Effector CD8-positive, alpha-beta T cell (primary cell): ENCODE results near the gene HMMR.

Experiments used
- DNase-seq: peaks from one replicate; lab custom pipeline; 2025; lab: John Stamatoyannopoulos, UW

Gene HMMR

DNA sequence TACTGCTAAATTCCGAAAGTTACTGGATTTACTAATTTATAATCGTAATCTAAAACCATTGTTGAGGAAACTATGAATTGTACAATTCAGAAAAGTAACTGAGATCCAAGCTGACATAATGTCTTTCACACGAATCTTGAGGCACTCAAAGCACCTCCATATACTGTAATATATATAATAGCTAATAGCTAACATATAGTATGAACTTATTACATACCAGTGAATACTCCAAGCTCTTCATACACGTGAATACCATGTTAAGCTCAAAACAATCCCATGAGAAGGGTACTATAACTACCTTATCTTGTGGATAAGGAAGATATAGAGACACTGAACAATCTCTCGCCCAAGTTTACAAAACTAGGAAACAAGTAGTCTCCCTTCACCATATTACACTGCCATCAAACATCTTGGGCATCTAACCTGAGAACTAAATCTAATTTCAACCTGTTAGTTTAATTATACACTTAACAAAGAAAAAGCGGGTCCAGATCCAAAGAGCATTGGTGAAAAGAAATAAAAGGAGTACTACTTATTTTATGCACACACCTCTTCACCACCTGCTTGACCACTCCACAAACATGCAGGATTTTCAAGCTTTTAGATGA lies 1.6 kb upstream of the HMMR start:
- DNase-seq: no peak

GRCh38 chr5:163459462-163459818 lies 992 bp upstream of the HMMR start:
- DNase-seq: no peak

DNA sequence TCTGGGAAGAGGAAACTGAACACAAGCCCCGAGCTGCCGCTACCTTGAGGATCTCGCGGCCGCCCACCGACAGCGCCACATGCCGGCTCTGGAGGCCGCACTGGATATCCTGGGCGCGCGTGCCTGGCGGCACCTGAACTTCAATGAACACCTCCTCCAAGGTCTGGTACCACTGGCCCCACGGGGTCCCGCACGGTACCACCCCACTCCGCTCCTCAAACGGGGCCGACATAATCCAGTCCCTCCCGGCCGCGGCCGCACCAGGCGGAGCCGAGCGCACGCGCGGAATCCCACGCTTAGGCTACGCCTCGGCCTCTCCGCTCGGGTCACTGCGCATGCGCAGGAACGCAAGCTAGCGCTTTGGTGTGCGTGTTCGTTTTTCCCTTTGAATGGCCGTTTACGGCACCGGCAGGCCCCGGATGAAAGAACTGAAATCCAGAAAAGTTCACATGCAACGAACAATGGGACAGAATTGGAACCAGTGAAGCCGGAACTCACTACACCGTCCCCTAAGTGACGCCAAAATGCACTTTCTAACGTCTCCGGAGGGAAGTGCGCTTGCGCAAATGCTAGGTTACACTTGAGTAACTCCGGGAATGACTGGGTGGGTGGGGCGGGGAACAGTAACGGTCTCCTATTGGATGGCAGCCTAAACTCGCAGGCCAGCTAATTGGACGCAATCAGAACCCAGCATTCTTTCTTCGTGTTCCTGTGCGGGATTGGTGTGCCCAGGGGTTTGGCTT lies 442 bp upstream of the HMMR start, which contains the start of gene NUDCD2:
Gene NUDCD2 (minus strand): TSS at position 284 of the 743 bp plus-strand sequence. CDS start 52 bp downstream, at position 232.
- peak; percentile 96 for DNase-seq

GRCh38 chr5:163463063-163463435 lies 2.6 kb downstream of the HMMR start:
- no peak for DNase-seq

GRCh38 chr5:163467682-163468081 lies 7.2 kb downstream of the HMMR start:
- DNase-seq: no peak

DNA sequence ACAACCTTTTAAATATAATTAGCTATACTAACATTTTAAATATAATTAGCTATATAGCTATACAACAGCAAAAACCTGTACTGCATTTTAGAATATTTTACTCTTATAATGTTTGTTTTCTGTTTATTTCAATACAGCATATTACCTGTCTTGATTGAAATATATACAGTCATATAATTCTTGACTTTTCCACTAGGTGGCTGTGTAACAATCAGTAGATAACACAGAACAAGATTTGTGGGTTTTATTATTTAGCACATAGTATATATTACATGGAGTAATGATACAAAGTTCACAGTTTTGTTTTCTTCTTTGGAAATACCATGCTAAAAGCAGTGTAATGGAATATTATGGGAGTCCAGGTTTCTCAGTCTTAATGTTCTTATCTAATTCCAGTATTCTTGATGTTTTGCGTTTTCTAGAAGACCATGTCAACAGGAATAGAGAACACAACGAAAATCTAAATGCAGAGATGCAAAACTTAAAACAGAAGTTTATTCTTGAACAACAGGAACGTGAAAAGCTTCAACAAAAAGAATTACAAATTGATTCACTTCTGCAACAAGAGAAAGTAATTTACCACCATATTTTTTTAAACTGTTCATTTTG lies 13.3 kb downstream of the HMMR start:
- no peak for DNase-seq

GRCh38 chr5:163475411-163475810 lies 15.0 kb downstream of the HMMR start:
- DNase-seq: no peak

- DNase-seq: no peak
Observed at GRCh38 chr5:163478126-163478981, 17.9 kb downstream of the HMMR start.

DNA sequence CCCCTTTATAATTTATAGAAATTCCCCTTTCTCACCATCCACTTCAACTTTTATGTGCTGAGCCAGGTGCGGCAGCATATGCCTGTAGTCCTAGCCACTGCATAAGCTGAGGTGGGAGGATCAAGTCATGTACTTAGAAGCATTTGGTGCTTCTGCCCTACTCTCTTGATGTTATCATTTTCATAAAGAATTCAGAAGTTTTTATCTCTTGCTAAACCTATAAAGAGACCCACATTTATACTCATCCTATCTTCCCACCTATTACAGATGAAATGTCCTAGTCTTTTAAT lies 18.5 kb downstream of the HMMR start:
- DNase-seq: no peak

DNA sequence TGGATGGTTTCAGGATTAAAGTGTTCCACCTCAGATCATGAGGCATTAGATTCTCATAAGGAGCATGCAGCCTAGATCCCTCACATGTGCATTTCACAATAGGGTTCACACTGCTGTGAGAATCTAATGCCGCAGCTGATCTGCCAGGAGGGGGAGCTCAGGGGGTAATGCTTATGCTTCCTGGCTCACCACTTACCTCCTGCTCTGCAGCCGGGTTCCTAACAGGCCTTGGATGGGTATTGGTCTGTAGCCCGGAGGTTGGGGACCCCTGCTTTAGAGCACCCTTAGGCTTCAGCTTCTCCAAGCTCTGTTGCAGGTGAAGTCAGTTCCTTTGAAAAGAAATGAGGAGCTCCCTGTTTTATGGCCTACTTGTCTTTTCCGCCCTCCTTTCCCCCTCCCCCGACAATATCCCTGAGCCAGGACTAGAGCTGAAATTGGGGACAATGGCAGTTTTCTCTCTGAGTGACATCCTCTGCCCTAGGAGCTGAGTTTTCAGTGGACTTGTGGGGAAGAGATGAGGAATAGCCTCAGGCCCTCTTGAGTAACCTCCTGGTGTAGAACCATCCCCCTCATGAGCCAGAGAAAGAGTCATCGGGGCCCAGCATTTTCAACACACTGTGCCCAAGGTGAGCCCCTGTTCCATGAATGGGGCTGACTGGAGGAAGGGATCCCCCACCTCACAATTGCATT lies 28.8 kb downstream of the HMMR start:
- DNase-seq: no peak

- DNase-seq: no peak
Observed at GRCh38 chr5:163489745-163490075, 29.3 kb downstream of the HMMR start.

DNA sequence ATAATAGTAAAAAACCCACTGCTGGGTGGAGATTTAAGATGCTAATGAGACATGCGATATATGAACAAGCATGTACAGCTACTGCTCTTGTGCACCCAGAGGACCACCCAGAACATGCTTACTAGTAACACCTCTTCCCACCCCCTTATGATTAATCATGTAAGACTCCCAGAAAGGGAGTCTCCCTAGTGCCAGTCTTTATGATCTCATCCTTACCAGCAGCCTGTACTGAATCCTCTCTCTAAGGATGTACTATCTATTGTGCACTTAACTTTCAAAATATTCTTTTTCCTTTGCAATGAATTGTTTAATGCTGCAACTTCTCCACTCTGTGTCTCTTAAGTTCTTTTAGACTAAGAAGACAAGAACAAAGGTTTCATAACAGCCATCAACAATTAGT lies 35.9 kb downstream of the HMMR start:
- DNase-seq: no peak

DNA sequence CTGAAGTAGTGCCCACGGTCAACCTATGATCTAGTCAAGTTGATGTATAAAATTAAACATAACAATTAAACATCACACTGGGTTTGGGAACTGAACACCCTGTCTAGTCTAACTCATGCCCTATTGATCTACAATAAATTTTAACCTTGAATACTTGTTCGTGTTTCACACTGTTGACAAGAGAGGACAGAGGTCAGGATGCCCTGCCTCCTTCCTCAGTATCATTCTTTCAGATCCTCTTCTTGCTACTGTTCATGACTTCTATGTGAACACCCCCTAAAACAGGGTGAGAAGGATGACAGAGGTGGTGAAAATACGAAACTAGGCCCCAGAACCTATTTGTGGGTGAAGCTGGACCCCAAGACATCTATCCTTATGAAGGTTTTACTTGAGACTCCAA lies 36.9 kb downstream of the HMMR start:
- no peak for DNase-seq

GRCh38 chr5:163498886-163499285 lies 38.5 kb downstream of the HMMR start:
- DNase-seq: no peak

DNA sequence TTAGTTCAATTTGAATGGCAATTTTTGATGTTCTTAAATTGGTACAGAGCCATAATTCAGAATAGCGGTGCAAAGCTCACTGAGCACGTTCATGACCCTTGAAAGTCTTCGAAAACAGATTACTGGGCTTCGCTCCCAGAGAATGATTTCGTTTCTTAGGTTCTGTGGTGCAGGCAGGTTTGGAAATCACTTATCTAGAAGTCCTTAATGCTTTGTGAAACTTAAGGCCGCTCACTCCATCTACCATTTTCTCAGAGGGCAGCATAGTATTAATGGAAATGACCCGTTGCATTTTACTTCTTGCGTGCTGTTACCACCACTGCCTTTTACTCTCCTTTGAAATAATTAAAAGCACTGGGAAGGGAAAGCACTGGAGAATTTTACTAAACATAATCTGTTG lies 42.1 kb downstream of the HMMR start:
- no peak for DNase-seq

DNA sequence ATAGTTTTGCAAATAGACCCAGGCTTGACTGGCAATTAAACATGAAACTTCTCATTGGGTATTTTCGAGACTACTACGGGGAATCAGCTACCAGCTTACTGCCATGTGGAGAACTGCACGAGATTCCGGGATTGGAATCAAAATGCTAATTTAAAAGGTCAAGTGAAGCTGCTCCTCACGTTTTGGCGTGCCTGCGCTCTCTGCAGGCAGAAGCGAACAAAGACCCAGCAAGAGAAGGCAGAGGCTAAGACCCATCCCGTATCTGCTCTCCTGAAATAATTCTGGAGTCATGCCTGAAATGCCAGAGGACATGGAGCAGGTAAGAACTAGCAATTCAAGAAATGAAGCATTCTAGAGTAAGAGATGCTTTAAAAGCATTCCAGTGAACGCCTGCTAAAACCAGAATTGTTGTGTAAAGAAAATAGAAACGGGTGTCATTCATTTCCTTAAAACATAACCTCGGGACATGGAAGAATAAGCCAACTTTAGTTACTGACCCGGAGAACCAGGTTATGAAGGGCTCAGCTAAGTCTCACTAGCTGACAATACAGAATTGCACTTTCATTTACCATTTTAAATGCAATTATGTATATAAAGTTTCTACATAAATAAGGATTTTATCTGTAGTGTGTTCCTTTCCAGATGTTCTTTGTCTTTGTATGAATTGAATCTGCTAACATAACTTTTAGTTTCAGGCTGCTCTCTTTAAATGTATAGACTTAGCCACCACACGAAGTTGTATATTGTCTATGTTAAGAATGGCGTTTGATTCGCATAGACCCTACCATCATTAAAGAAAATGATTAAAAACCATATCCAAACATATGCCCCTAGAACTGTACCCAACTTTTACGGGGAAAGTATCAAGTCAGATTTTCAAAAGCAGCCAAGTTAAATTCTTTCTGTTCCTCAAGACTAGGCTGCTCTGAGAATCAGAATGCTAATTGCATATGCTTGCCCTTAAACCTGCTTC lies 43.0 kb downstream of the HMMR start:
- no peak for DNase-seq

GRCh38 chr5:163504079-163504931 lies 43.9 kb downstream of the HMMR start:
- DNase-seq: no peak

DNA sequence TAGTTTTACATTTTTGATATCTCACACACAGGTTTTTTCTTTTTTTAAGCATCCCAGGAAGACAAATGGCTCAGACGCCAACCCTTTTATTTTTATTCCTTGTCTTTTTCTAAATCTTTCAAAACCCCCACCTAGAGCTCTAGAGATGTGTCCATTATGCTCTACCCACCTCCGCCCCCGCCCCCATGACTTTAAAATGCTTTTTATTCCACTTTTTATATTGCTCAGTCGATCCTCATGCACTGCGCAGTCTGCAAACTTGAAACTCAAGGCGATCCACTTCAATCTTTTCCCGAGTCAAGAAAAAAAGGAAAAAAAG lies 44.6 kb downstream of the HMMR start:
- no peak for DNase-seq

GRCh38 chr5:163505368-163506094 lies 45.1 kb downstream of the HMMR start, which contains the start of gene MAT2B:
Gene MAT2B (plus strand): TSS chr5:163505619. CDS start chr5:163505687, 68 bp downstream.
- DNase-seq: peak; percentile 90
